Measurements from ENCODE around the gene CMIP. TPM values are rescaled to one million over a fixed set of nuclear protein-coding genes. Genes with fewer than 3 reads are reported as not detected.

Gene CMIP
- polyA plus RNA-seq, 1 experiment, result 2.7 TPM

DNA sequence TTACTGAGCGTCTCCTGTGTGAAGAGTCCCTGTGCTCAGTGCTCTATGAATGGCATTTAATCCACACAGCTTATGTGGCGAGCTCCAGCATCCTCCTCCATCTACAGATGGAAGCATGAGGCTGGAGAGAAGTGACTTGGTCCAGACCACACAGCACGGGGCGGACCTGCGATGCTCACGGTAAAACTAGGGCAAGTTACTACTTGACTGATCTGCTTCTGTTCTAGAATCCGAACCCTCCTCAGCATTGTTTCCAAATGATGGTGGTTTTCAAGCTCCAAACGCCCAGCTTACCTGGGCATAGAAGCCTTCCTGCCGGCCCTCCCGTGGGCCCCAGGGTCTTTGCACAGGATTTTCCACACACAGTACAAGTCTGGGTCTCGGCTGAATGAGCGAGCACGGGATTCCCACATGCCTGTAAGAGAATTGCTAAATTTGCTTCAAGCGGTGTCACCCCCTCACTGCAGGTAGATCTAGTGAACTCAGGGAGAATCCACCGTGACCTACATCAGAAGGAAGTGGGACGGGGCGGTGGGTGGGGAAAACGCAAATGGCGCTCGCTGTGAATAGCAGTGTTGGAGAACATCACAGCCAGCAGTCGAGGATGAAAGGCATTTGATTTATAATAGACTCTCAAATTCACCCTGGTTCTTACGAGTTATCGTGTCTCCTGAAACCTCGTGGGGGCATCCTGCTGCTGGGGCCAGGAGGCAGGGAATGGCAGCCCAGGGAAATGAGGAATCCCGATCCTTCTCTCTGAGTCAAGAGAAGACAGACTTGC, 101.1 kb downstream of the CMIP start:
- CTCF ChIA-PET, result no interaction called here
- TF ChIP-seq, protein P1, sequence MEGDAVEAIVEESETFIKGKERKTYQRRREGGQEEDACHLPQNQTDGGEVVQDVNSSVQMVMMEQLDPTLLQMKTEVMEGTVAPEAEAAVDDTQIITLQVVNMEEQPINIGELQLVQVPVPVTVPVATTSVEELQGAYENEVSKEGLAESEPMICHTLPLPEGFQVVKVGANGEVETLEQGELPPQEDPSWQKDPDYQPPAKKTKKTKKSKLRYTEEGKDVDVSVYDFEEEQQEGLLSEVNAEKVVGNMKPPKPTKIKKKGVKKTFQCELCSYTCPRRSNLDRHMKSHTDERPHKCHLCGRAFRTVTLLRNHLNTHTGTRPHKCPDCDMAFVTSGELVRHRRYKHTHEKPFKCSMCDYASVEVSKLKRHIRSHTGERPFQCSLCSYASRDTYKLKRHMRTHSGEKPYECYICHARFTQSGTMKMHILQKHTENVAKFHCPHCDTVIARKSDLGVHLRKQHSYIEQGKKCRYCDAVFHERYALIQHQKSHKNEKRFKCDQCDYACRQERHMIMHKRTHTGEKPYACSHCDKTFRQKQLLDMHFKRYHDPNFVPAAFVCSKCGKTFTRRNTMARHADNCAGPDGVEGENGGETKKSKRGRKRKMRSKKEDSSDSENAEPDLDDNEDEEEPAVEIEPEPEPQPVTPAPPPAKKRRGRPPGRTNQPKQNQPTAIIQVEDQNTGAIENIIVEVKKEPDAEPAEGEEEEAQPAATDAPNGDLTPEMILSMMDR (IDR thresholded peaks at IDR 0.05; ENCODE audit: low read depth, low read length), result no peak
- H3K9me3 ChIP-seq (ENCODE audit: control insufficient read depth, insufficient read depth, low read length), result no peaks in the 10 kb centered on the region; the same call in 1 of the 2 replicates
- POLR2A ChIA-PET, result no interaction called here
- H3K27me3 ChIP-seq (ENCODE audit: control insufficient read depth, insufficient read depth, low read length), result no peaks in the 10 kb centered on the region
- H3K27ac ChIP-seq (ENCODE audit: low read depth, low read length), result no peak overlapping the region
- no peak for DNase-seq (ENCODE audit: low read depth, low spot score)
- no peak overlapping the region for H3K4me3 ChIP-seq (ENCODE audit: low read depth, low read length)

DNA sequence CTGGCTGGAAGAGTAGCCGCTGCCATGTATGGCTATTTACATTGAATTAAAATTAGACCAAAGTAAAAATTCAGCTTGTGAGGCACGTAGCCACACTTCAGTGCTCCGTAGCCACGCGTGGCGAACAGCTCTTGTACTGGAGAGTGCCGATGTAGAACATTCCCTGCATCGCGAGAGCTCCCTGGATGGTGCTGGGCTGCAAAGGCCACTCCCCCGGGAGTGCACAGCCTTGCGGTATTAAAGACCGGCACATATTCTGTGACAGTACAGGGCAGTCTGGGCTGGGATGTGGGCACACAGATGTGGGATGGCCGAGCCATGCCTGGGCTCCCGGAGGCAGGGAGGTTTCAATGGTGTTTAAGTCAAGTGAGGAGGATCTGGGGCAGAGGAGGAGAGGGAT, 102.2 kb downstream of the CMIP start:
- Histone ChIP-seq H3K4me3 (ENCODE audit: low read depth, low read length) (no peak overlapping the region), H3K9me3 (ENCODE audit: control insufficient read depth, insufficient read depth, low read length) (no peaks in the 10 kb centered on the region; the same call in 1 of the 2 replicates), H3K27me3 (ENCODE audit: control insufficient read depth, insufficient read depth, low read length) (no peaks in the 10 kb centered on the region), H3K27ac (ENCODE audit: low read depth, low read length) (no peak overlapping the region)
- POLR2A ChIA-PET, result no interaction called here
- CTCF ChIA-PET, result no interaction called here
- TF ChIP-seq, protein P1 (IDR thresholded peaks at IDR 0.05; ENCODE audit: low read depth, low read length), result no peak
- DNase-seq (ENCODE audit: low read depth, low spot score), result no peak

DNA sequence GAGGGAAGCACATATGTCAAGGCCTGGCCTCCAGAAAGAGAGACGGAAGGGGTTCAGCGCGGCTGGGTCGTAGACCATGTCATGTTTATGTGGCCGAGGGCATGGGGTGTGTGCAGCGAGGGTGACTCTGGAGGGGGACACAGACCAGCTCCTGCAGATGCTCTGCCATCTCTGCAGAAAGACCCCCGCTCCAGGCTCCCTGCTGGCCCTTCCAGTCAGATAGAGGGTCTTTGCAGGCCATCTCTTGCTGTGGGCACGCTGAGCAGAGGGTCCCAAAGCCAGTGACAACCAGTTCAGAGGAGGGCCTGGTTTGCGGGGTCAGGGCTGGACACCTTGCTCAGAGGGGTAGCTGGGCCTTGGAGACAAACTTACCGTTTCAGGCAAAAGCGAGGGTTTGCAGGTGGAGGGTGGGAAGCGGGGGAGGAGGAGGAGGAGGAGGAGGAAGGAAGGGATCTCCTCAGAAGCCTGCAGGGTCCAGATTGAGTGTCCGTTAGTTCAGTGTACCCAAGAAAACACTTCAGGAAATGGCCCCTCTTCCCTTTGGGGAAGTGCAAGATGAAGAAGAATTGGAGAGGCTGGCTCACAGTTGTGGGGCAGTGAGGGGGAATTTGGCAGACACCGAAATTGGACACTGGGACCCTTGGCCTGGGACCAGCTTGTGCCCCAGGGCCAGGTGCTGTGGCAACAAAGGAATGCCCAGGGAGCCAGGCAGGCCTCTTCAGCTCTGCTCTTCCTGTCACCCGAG, 102.8 kb downstream of the CMIP start:
- H3K27ac ChIP-seq (ENCODE audit: low read depth, low read length), result no peak overlapping the region
- H3K4me3 ChIP-seq (ENCODE audit: low read depth, low read length), result no peak overlapping the region
- POLR2A ChIA-PET, result no interaction called here
- CTCF ChIA-PET, result no interaction called here
- DNase-seq (ENCODE audit: low read depth, low spot score), result no peak
- H3K9me3 ChIP-seq (ENCODE audit: control insufficient read depth, insufficient read depth, low read length), result no peaks in the 10 kb centered on the region; the same call in 1 of the 2 replicates
- TF ChIP-seq, protein P1 (IDR thresholded peaks at IDR 0.05; ENCODE audit: low read depth, low read length), result no peak
- H3K27me3 ChIP-seq (ENCODE audit: control insufficient read depth, insufficient read depth, low read length), result no peaks in the 10 kb centered on the region

DNA sequence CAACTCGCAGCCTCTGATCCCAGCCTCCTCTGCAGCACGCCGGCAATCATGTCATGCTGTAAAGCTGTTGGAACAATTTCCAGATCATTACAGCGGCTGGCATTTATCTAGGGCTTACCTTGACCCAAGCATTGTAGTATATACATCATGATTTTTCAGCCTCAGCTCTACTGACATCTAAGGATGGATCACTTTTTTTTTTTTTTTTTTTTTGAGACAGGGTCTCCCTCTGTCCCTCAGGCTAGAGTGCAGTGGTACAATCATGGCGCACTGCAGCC, 103.3 kb downstream of the CMIP start:
- ChIA-PET POLR2A (no interaction called here), CTCF (interaction anchor here (0.7 kb wide), 1 partner anchor 24 kb away, joined by 3 read pairs; no protein-coding TSS in a partner anchor)
- Histone ChIP-seq H3K27ac (ENCODE audit: low read depth, low read length) (no peak overlapping the region), H3K27me3 (ENCODE audit: control insufficient read depth, insufficient read depth, low read length) (no peaks in the 10 kb centered on the region), H3K9me3 (ENCODE audit: control insufficient read depth, insufficient read depth, low read length) (no peaks in the 10 kb centered on the region; the same call in 1 of the 2 replicates), H3K4me3 (ENCODE audit: low read depth, low read length) (no peak overlapping the region)
- no peak for DNase-seq (ENCODE audit: low read depth, low spot score)
- TF ChIP-seq, protein P1 (IDR thresholded peaks at IDR 0.05; ENCODE audit: low read depth, low read length), result no peak

DNA sequence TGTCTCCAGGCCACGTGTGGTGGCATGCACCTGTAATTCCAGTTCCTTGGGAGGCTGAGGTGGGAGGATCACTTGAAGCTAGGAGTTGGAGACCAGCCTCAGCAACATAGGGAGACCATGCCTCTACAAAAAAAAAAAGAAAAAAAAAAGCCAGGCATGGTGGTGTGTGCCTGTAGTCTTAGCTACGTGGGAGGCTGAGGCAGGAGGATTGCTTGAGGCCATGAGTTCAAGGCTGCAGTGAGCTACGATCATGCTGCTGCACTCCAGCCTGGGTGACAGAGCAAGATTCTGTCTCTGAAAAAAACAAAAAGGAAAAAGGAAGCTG, 103.9 kb downstream of the CMIP start:
- no peak overlapping the region for H3K27ac ChIP-seq (ENCODE audit: low read depth, low read length)
- H3K4me3 ChIP-seq (ENCODE audit: low read depth, low read length), result no peak overlapping the region
- no peak for DNase-seq (ENCODE audit: low read depth, low spot score)
- no peaks in the 10 kb centered on the region; the same call in 1 of the 2 replicates for H3K9me3 ChIP-seq (ENCODE audit: control insufficient read depth, insufficient read depth, low read length)
- H3K27me3 ChIP-seq (ENCODE audit: control insufficient read depth, insufficient read depth, low read length), result no peaks in the 10 kb centered on the region
- TF ChIP-seq, protein P1 (IDR thresholded peaks at IDR 0.05; ENCODE audit: low read depth, low read length), result no peak
- ChIA-PET POLR2A (interaction anchor here (0.9 kb wide), 1 partner anchor 47 kb away, joined by 3 read pairs; no protein-coding TSS in a partner anchor), CTCF (interaction anchor here (0.7 kb wide), 1 partner anchor 25 kb away, joined by 3 read pairs; no protein-coding TSS in a partner anchor)
